Measurements from ENCODE around the gene NT5DC3.

The NT5DC3 gene

GRCh38 chr12:103779410-103780092 is 61.5 kb downstream of the NT5DC3 start:
- no peak for DNase-seq

- DNase-seq = no peak
Observed at GRCh38 chr12:103778781-103779180, 62.3 kb downstream of the NT5DC3 start.

GRCh38 chr12:103774977-103775560 is 66.0 kb downstream of the NT5DC3 start:
- no peak for DNase-seq

GRCh38 chr12:103773109-103773910 is 67.7 kb downstream of the NT5DC3 start:
- no peak for DNase-seq

GRCh38 chr12:103772367-103773108 is 68.5 kb downstream of the NT5DC3 start:
- DNase-seq = no peak

- DNase-seq = no peak
Observed at GRCh38 chr12:103771466-103771865, 69.6 kb downstream of the NT5DC3 start.

GRCh38 chr12:103769240-103769945 is 71.6 kb downstream of the NT5DC3 start:
- DNase-seq = no peak

GRCh38 chr12:103768467-103769123 is 72.4 kb downstream of the NT5DC3 start:
- no peak for DNase-seq

- DNase-seq = no peak
Observed at GRCh38 chr12:103766028-103766427, 75.0 kb downstream of the NT5DC3 start.

- DNase-seq = no peak
Observed at GRCh38 chr12:103765322-103765721, 75.7 kb downstream of the NT5DC3 start.

GRCh38 chr12:103762473-103762872 is 78.6 kb downstream of the NT5DC3 start:
- no peak for DNase-seq

- no peak for DNase-seq
Observed at GRCh38 chr12:103758310-103759089, 82.5 kb downstream of the NT5DC3 start.

- DNase-seq = no peak
Observed at GRCh38 chr12:103757248-103757647, 83.8 kb downstream of the NT5DC3 start.

- DNase-seq = no peak
Observed at GRCh38 chr12:103756443-103756842, 84.6 kb downstream of the NT5DC3 start.

GRCh38 chr12:103755425-103755824 is 85.6 kb downstream of the NT5DC3 start:
- no peak for DNase-seq

- no peak for DNase-seq
Observed at GRCh38 chr12:103751600-103751999, 89.4 kb downstream of the NT5DC3 start.

GRCh38 chr12:103751171-103751570 is 89.9 kb downstream of the NT5DC3 start:
- DNase-seq = no peak

- no peak for DNase-seq
Observed at GRCh38 chr12:103748875-103749274, 92.2 kb downstream of the NT5DC3 start.

- DNase-seq = no peak
Observed at GRCh38 chr12:103748002-103748401, 93.0 kb downstream of the NT5DC3 start.

GRCh38 chr12:103745962-103746361 is 95.1 kb downstream of the NT5DC3 start:
- no peak for DNase-seq

- no peak for DNase-seq
Observed at GRCh38 chr12:103743788-103744187, 97.2 kb downstream of the NT5DC3 start.
